PFSK-1 (cell line): Measurements from ENCODE around the gene GBF1.

Source experiments
- FOXP2 ChIP-seq: optimal IDR thresholded peaks from 2 replicates; pipeline ENCODE3; 2011; ENCODE audit warnings: borderline replicate concordance, control low read depth, inconsistent platforms; ENCODE audit not compliant: insufficient read depth; ENCODE audit errors: extremely low read length, extremely low read depth
- POLR2AphosphoS5 ChIP-seq: IDR thresholded peaks from 2 replicates; pipeline ENCODE4 v1.6.1; 2012; ENCODE audit warnings: low read depth, mild to moderate bottlenecking, control low read depth, low read length, moderate library complexity
- SIN3A ChIP-seq: IDR thresholded peaks from 2 replicates; pipeline ENCODE4 v1.6.1; 2012; ENCODE audit warnings: mild to moderate bottlenecking, low read length, moderate library complexity, borderline replicate concordance; ENCODE audit not compliant: insufficient read depth
- TAF1 ChIP-seq: IDR thresholded peaks from 2 replicates; pipeline ENCODE4 v1.6.1; 2012; ENCODE audit warnings: low read length, control low read depth, borderline replicate concordance; ENCODE audit not compliant: insufficient read depth
- TF ChIP-seq, protein P1 (sequence below), 2 experiments: IDR thresholded peaks; 2 replicates each; pipeline versions ENCODE4 v1.6.1 to v1.8.0; 2011 to 2012; ENCODE audit warnings: low read depth in 2 of 2, low read length in 2 of 2, control low read depth in 1 of 2, inconsistent platforms in 1 of 2, mild to moderate bottlenecking in 1 of 2, moderate library complexity in 1 of 2; ENCODE audit not compliant: insufficient read depth in 1 of 2

DNA sequence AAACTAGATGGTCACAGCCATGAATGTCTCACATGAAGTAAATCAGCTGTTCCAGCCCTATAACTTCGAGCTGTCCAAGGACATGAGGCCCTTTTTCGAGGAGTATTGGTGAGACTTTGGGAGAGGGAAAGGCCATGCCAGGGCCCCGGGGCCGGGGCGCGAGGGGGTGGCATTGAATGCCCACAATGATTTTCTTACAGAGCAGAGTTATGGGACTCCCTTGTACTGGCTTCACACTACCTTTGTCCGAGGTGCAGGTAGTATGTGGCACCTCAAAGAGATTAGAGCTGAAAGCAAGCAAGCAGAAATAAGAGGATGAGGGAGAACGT, 18.8 kb upstream of the GBF1 start:
- TF ChIP-seq POLR2AphosphoS5 (no peak), SIN3A (no peak), TAF1 (no peak), FOXP2 (no peak)
- TF ChIP-seq, protein P1, sequence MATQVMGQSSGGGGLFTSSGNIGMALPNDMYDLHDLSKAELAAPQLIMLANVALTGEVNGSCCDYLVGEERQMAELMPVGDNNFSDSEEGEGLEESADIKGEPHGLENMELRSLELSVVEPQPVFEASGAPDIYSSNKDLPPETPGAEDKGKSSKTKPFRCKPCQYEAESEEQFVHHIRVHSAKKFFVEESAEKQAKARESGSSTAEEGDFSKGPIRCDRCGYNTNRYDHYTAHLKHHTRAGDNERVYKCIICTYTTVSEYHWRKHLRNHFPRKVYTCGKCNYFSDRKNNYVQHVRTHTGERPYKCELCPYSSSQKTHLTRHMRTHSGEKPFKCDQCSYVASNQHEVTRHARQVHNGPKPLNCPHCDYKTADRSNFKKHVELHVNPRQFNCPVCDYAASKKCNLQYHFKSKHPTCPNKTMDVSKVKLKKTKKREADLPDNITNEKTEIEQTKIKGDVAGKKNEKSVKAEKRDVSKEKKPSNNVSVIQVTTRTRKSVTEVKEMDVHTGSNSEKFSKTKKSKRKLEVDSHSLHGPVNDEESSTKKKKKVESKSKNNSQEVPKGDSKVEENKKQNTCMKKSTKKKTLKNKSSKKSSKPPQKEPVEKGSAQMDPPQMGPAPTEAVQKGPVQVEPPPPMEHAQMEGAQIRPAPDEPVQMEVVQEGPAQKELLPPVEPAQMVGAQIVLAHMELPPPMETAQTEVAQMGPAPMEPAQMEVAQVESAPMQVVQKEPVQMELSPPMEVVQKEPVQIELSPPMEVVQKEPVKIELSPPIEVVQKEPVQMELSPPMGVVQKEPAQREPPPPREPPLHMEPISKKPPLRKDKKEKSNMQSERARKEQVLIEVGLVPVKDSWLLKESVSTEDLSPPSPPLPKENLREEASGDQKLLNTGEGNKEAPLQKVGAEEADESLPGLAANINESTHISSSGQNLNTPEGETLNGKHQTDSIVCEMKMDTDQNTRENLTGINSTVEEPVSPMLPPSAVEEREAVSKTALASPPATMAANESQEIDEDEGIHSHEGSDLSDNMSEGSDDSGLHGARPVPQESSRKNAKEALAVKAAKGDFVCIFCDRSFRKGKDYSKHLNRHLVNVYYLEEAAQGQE (IDR thresholded peaks at IDR 0.05; ENCODE audit: insufficient read depth in 1 of 2, low read depth in 2 of 2, low read length in 2 of 2) = no peak
